ENCODE results near the gene SKI. TPM values are rescaled to one million over a fixed set of nuclear protein-coding genes. Genes with fewer than 3 reads are reported as not detected.

Gene SKI
- total and polyA plus RNA-seq, 9 of the 15 experiments (the other 6 are each of a cell fraction or from before 2014, with no cell fraction given) = 0.10 to 60.5 (median 4.6) TPM

- DNase-seq (ENCODE audit: extremely low read depth in 1 of 4, low spot score in 3 of 4) (no peak), ATAC-seq (no peak), FAIRE-seq (no peak)
- H4K20me1 ChIP-seq (replicated peaks; ENCODE audit: control insufficient read depth, insufficient read depth, low read length) = peaks cover 25% of the 10 kb centered on the region
- H3K9me3 ChIP-seq (replicated peaks; ENCODE audit: control insufficient read depth, insufficient read depth, low read depth, low read length) = no peaks in the 10 kb centered on the region
- peaks cover 0 to 55% of the 10 kb centered on the region in 2 experiments; a peak in 2 of 5 replicates for H3K4me1 ChIP-seq (replicated peaks in 1 of 2; ENCODE audit: control insufficient read depth in 2 of 2, insufficient read depth in 2 of 2, low read length in 2 of 2)
- intact Hi-C loops (cut with micrococcal nuclease) = no loop called here
- H3K36me3 ChIP-seq (ENCODE audit: control insufficient read depth, insufficient read depth, low read length) = peaks cover 14% of the 10 kb centered on the region; the same call in 1 of the 3 replicates
- POLR2A ChIA-PET = interaction anchor here (1.5 kb wide), 1 partner anchor 17 kb away, joined by 8 read pairs; no protein-coding TSS in a partner anchor
- CTCF ChIA-PET (ENCODE audit: low intra/inter-chr PET ratio) = no interaction called here
- no peaks in the 10 kb centered on the region for H3K27me3 ChIP-seq (ENCODE audit: control insufficient read depth in 2 of 2, insufficient read depth in 2 of 2, low read length in 2 of 2)
- no peak overlapping the region for H2AFZ ChIP-seq (ENCODE audit: low read depth, low read length)
- WGBS (ENCODE audit: insufficient coverage, low coverage, missing lambda C conversion rate) = 92% methylated on average over 12 of the region's 18 CpGs
- TF ChIP-seq IRF2 (CRISPR knock-in tag; IDR thresholded peaks at IDR 0.05) = no peak
- no peak for TF ChIP-seq MYNN (IDR thresholded peaks at IDR 0.05)
- TF ChIP-seq MYNN (CRISPR knock-in tag; IDR thresholded peaks at IDR 0.05) = no peak
- peak; percentile 56; the same call in 1 of the 2 replicates for TF ChIP-seq POLR2G (IDR thresholded peaks at IDR 0.05; ENCODE audit: low read depth, low read length)
- in situ Hi-C loops (cut with MboI) = loop anchor here (5.0 kb wide), 1 partner anchor 50 kb away; no protein-coding TSS in a partner anchor
- no peak overlapping the region for H3K4me2 ChIP-seq (ENCODE audit: insufficient read depth, low read length)
- BruUV-seq (replicated peaks) = no TSS peak
- peak overlapping the region in 1 of 2 experiments; percentile 48; a peak in 1 of 4 replicates for H3K9ac ChIP-seq (ENCODE audit: insufficient read depth in 1 of 2, low read depth in 2 of 2, low read length in 2 of 2)
- peaks cover 8% of the 10 kb centered on the region for H3K9me1 ChIP-seq (ENCODE audit: control insufficient read depth, insufficient read depth, low read length)
- H3K27ac ChIP-seq (ENCODE audit: extremely low read depth, low read depth, low read length) = no peak overlapping the region
- peaks cover 94% of the 10 kb centered on the region for H3K79me2 ChIP-seq (ENCODE audit: control insufficient read depth, insufficient read depth, low read length)
- no peak overlapping the region for H3K4me3 ChIP-seq
These were observed 19.6 kb downstream of the SKI start for GRCh38 chr1:2247760-2248126.

DNA sequence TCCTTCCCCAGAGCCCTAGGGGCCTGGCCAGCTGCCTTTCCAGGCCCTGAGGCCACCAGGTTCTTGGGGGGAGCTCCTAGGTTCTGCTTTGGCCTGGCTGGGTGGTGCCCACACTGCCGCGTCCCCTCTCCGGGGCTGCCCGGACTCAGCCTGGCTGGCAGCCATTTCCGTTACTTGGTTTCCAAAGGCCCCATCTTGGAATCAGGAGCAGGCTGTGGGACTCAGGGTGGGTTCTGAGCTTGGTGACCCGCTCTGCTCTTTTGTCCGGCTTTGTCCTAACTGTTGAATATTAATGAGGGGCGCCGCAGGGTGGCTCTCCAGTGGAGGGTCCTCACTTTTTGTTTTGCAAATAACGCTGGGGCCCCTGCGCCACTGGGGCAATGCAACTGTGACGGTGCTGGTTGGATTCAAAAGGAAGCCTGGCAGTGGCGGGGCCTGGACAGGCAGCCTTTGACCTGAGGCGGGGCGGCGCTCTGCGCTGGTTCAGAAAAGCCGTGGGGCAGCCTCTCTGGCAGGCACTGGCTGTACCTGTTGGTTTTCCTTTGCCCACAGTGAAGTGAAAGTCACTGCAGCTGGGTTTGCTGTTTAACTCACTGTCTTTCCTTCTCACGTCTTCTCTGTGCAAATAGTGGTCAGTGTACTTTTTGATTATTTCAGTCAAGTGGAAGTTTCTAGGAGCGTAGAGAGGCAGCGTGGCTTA, 20.2 kb downstream of the SKI start:
- BruUV-seq (replicated peaks) = no TSS peak
- H3K9ac ChIP-seq (ENCODE audit: insufficient read depth in 1 of 2, low read depth in 2 of 2, low read length in 2 of 2) = peak overlapping the region in 1 of 2 experiments; percentile 82; a peak in 2 of 4 replicates
- H4K20me1 ChIP-seq (replicated peaks; ENCODE audit: control insufficient read depth, insufficient read depth, low read length) = peaks cover 25% of the 10 kb centered on the region
- H3K9me1 ChIP-seq (ENCODE audit: control insufficient read depth, insufficient read depth, low read length) = peaks cover 8% of the 10 kb centered on the region
- peaks cover 93% of the 10 kb centered on the region for H3K79me2 ChIP-seq (ENCODE audit: control insufficient read depth, insufficient read depth, low read length)
- WGBS (ENCODE audit: insufficient coverage, low coverage, missing lambda C conversion rate) = 91% methylated on average over 21 of the region's 21 CpGs
- H2AFZ ChIP-seq (ENCODE audit: low read depth, low read length) = no peak overlapping the region
- TF ChIP-seq ZFX (CRISPR knock-in tag; IDR thresholded peaks at IDR 0.05) (no peak), BDP1 (IDR thresholded peaks at IDR 0.05; ENCODE audit: insufficient read depth, insufficient read length) (no peak), HDAC3 (IDR thresholded peaks at IDR 0.05; ENCODE audit: borderline replicate concordance, partially characterized antibody) (no peak), POLR2G (IDR thresholded peaks at IDR 0.05; ENCODE audit: low read depth, low read length) (0 out of 2 replicates have a peak, but pooled peaks have one; percentile 12), PATZ1 (CRISPR knock-in tag; IDR thresholded peaks at IDR 0.05; ENCODE audit: borderline replicate concordance) (no peak), CHD1 (IDR thresholded peaks at IDR 0.05; ENCODE audit: low read length) (no peak)
- FAIRE-seq = no peak
- ChIA-PET POLR2A (interaction anchor here (1.5 kb wide), 1 partner anchor 17 kb away, joined by 8 read pairs; no protein-coding TSS in a partner anchor), CTCF (ENCODE audit: low intra/inter-chr PET ratio) (no interaction called here)
- H3K4me2 ChIP-seq (ENCODE audit: insufficient read depth, low read length) = no peak overlapping the region
- H3K27ac ChIP-seq (ENCODE audit: extremely low read depth, low read depth, low read length) = no peak overlapping the region
- no peak overlapping the region for H3K4me3 ChIP-seq
- peaks cover 0 to 52% of the 10 kb centered on the region in 2 experiments; a peak in 2 of 5 replicates for H3K4me1 ChIP-seq (replicated peaks in 1 of 2; ENCODE audit: control insufficient read depth in 2 of 2, insufficient read depth in 2 of 2, low read length in 2 of 2)
- DNase-seq (ENCODE audit: extremely low read depth in 1 of 4, low spot score in 3 of 4) = no peak
- peaks cover 12% of the 10 kb centered on the region; the same call in 1 of the 3 replicates for H3K36me3 ChIP-seq (ENCODE audit: control insufficient read depth, insufficient read depth, low read length)
- in situ Hi-C loops (cut with MboI) (loop anchor here (5.0 kb wide), 1 partner anchor 49 kb away; no protein-coding TSS in a partner anchor), intact Hi-C loops (cut with micrococcal nuclease) (no loop called here)
- ATAC-seq = no peak
- H3K9me3 ChIP-seq (replicated peaks; ENCODE audit: control insufficient read depth, insufficient read depth, low read depth, low read length) = no peaks in the 10 kb centered on the region
- no peaks in the 10 kb centered on the region for H3K27me3 ChIP-seq (ENCODE audit: control insufficient read depth in 2 of 2, insufficient read depth in 2 of 2, low read length in 2 of 2)

Data from K562 (cell line).